ENCODE data around the gene CHRNE.
"Not testable (repeated sequence)": the region's sequence is repeated elsewhere in the genome, so short reads cannot be mapped to it uniquely, and the experiment has no call there.

Gene CHRNE

GRCh38 chr17:4887581-4887980 is 15.3 kb downstream of the CHRNE start:
- DNase-seq (ENCODE audit: low read depth) = no peak

DNA sequence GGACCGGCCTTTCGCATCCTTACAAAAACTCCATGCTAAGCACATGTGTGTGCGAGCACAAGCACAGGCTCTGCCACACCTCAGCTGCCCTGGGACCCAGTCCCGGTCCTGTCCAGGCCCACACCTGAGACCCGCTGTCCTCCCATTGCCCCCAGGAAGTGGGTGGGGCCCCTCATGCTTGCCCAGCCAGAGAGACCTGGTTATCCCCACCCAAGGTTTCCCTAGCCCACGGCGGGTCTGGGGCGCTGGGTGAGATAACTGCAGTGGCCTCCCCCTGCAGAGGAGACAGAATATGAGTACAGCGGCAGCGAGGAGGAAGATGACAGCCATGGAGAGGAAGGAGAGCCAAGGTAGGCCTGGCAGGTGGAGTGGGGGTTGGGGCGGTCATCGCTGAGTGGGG is 16.1 kb downstream of the CHRNE start:
- no peak for DNase-seq (ENCODE audit: low read depth)

- DNase-seq (ENCODE audit: low read depth) = no peak
Measured at GRCh38 chr17:4884489-4884888, 18.4 kb downstream of the CHRNE start.

DNA sequence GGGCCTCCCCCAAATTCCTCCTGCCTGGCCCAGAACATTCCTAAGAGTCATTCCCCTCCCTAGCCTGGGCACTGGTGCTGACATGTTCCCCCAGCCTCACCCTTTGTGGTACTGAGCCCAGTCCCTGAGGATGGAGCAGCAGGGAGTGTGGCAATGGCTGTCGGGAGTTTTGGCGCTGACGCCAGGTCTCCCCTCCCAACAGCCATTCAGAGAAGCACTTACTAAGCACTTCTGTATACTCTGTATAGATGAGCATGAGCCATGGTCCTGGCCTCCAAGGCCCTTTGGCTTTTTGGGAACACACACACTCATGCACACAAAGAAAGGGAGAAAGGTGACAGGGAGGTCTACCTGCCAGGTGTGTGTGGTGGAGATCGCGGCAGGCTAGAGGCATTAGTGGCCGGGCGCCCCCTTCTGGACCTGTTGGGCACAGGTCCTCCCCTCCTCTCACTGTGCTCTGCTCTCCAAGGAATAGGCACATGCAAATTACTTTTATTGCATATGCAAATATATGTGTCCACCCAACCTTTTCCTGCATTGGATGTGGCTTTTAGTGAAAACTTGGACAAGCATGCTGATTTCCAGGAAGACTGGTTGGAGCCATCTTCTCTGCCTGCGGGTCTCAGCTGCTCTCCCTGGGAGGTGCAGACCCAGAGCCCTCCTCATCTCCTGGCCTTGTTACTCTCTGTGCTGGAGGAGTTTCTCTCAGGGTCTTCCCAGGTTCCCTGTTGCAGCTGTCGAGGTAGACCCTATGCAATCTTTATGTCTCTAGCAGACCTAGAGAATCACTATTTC is 20.9 kb downstream of the CHRNE start:
- DNase-seq (ENCODE audit: low read depth) = peak; percentile 60

- DNase-seq (ENCODE audit: low read depth) = no peak
Measured at GRCh38 chr17:4880857-4881256, 22.0 kb downstream of the CHRNE start.

DNA sequence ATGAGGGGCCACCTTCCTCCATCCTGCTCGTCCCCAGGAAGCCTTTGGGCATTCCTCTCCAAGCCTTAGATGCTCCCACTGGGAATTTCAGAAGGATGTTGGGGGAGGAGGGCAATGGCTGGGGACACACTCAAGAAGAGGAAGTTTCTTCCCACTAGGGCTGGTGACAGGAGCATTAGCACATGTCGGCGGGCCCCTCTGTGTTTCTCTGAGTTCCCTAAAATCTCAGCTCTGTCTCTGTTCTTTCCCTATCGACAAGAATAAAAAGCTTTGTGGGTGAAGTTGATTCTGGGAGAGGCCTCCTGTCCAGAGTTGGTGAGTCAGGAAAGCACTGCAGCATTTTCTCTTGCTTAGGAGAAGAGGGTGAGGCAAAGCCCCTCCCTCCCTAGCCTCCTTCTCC is 23.3 kb downstream of the CHRNE start:
- no peak for DNase-seq (ENCODE audit: low read depth)

DNA sequence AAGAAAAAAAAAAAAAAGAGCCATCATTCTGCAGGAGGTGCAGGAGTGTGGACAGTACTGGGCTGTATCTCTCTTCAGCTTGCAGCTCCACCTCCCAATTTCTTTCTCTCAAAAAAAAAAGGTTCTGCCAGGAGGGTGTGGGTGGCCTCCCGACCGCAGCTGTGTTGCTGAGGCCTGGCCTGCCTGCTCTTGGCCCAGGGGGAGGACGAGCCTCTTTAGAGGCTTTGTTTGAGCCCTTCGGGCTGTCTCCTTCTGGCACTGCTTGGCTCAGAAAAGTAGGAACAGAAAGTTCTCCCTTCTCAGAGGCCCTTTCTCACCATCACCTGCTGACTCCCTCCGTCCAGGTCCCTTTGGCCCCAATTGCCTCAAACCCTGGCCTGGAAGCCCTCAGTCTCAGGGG is 25.8 kb downstream of the CHRNE start:
- no peak for DNase-seq (ENCODE audit: low read depth)

DNA sequence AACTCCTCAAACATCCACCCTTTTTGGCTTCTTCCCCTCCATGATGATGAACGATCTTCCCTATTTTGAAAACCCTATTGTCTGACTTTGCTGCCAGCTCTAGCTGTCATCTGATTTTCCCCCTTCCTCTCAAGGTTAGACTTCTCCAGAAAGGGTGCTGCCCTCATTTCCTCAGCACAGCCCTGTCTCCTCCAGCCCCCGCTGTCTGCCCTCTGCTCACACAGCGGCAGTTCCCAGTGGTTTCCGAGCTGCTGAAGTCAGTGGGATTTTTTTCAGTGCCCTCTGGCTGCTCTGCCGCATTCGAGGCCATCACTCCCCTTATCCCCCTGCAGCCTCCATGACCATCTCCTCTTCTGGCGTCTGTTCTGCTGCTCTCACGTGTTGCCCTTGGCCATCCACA is 30.1 kb downstream of the CHRNE start:
- no peak for DNase-seq (ENCODE audit: low read depth)

DNA sequence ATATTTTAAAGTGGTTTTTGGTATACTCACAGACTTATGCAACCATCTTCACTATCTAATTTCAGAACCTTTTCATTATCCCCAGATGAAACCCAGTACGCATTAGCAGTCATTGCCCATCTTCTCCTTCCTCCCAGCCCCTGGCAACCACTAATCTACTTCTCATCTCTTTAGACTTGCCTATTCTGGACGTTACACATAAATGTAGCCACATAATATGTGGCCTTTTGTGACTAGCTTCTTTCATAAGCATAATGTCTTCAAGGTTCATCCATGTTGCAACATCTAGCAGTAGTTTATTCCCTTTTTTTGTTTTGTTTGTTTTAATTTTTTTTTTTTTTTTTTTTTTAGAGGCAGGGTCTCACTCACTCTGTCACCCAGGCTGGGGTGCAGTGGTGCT is 32.0 kb downstream of the CHRNE start:
- no peak for DNase-seq (ENCODE audit: low read depth)

DNA sequence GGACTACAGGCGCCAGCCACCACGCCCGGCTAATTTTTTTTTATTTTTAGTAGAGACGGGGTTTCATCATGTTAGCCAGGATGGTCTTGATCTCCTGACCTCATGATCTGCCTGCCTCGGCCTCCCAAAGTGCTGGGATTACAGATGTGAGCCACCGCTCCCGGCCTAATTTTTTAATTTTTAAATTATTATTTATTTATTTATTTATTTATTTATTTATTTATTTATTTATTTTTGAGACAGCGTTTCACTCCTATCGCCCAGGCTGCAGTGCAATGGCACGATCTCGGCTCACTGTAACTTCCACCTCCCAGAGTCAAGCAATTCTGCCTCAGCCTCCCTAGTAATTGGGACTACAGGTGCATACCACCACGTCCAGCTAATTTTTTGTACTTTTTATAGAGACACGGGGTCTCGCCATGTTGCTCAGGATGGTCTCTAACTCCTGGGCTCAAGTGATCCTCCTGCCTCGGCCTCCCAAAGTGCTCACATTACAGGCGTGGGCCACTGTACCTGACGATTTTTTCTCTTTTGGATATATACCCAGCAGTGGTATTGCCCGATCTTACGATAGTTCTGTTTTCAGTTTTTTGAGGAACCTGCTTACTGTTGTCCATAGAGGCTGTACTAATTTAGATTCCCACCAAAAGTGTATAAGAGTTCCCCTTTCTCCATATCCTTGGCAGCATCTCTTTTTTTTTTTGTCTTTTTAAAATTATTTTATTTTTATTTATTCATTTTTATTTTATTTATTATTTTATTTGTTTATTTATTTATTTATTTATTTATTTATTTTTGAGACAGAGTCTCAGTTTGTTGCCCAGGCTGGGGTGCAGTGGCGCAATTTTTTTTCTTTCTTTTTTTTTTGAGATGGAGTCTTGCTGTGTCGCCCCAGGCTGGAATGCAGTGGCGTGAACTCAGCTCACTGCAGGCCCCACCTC is 33.6 kb downstream of the CHRNE start:
- DNase-seq (ENCODE audit: low read depth) = not testable (repeated sequence)

- DNase-seq (ENCODE audit: low read depth) = not testable (repeated sequence)
Measured at GRCh38 chr17:4867535-4867934, 35.4 kb downstream of the CHRNE start.

DNA sequence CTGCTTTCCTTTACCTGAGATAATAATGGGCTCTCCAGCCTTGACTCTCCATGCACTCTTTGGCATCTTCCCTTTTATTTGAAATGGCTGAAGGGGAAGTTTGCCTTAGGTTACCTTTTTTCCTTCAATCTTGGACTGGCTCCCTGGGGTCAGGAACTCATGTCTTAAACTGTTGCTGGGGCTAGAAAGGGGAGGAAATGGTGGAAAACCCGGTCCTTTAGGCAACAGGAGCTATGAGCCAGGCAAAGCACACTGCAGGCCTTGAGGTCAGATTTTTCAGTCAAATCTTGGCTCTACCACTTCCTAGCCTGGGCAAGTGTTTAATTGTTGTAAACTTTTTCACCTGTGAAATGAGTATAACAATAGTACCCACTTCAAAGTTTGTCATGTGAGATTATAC is 39.6 kb downstream of the CHRNE start:
- DNase-seq (ENCODE audit: low read depth) = no peak

GRCh38 chr17:4862720-4863119 is 40.2 kb downstream of the CHRNE start:
- DNase-seq (ENCODE audit: low read depth) = no peak

DNA sequence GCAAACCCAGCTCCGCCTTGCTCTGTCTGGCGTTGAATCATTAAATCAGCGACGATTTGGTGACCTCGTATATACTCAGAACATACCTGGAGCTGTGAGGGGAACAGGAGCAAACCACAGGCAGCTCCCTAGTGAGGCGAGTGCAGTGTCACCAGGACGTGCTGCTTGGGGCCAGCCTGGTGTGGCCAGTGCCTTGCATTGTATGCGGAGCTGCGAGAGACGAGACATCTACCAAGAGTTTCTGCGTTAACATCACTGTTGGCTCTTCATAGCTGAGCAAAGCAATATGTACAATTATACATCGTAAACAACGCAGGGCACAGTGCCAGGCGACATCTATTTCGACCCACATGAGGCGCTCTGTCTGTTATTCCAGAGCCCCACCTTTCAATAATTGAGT is 41.8 kb downstream of the CHRNE start:
- no peak for DNase-seq (ENCODE audit: low read depth)

GRCh38 chr17:4860651-4861050 is 42.2 kb downstream of the CHRNE start:
- DNase-seq (ENCODE audit: low read depth) = no peak

- no peak for DNase-seq (ENCODE audit: low read depth)
Measured at GRCh38 chr17:4859816-4860625, 42.9 kb downstream of the CHRNE start.

- DNase-seq (ENCODE audit: low read depth) = no peak
Measured at GRCh38 chr17:4858882-4859260, 44.0 kb downstream of the CHRNE start.

DNA sequence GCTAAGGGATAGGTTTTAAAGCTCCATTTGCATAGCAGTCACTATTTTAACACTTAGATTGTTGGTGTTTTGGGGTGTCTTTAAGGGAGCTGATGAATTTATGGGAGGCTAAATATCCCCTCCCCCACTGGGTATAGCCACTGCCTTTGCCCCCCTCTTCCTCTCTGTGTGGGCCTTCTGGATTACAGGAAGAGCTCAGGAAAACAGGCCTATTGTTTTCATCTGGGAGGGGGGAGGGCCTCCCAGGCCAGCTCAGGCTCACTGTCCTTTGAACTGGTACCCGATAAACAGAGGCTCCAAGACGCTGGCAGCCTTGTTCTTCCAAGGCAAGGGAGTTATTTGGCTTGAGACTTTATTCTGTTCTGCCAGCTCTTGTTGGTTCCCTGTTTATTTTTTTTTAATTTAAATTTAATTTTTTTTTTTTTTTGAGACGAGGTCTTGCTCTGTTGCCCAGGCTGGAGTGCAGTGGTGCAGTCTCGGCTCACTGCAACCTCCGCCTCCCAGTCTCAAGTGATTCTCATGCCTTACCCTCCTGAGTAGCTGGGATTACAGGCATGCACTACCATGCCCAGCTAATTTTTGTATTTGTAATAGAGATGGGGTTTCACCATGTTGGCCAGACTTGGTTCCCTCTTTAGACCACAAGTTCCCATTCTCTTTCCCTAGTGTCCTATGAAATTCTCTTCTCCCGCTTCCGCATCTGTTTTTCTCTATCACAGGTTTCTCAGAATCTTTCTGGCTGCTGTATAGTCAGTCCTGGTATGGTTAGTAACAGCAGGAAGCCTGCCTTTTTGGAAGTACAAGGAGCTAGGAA is 44.6 kb downstream of the CHRNE start:
- DNase-seq (ENCODE audit: low read depth) = no peak

DNA sequence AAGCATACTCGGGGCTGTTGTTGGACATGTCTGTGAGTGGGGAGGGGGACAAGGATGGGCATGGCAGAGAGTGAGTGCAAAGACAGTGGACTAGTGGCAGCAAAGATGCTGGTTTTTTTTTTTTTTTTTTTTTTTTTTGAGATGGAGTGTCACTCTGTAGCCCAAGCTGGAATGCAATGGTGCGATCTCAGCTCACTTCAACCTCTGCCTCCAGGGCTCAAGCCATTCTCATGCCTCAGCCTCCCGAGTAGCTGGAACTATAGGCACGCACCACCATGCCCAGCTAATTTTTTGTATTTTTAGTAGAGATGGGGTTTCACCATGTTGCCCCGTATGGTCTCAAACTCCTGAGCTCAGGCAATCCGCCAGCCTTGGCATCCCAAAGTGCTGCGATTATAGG is 45.6 kb downstream of the CHRNE start:
- DNase-seq (ENCODE audit: low read depth) = not testable (repeated sequence)

DNA sequence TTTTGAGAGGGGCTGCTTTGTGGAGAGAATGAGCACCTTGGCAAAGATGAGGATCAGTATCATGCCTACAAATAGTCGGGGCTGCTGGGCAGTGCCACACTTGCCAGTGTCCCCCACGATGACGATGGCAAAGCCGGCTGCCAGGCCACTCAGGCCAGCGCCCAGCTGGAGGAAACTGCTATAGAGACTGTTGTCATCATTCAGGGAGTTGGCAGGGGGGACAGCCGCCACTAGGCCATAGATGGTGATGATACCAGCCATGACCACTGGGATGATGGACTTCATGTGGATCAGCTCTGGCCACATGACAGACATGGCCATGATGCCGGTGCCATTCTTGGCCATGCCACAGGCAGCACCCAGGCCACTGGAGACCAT is 46.0 kb downstream of the CHRNE start:
- DNase-seq (ENCODE audit: low read depth) = no peak

DNA sequence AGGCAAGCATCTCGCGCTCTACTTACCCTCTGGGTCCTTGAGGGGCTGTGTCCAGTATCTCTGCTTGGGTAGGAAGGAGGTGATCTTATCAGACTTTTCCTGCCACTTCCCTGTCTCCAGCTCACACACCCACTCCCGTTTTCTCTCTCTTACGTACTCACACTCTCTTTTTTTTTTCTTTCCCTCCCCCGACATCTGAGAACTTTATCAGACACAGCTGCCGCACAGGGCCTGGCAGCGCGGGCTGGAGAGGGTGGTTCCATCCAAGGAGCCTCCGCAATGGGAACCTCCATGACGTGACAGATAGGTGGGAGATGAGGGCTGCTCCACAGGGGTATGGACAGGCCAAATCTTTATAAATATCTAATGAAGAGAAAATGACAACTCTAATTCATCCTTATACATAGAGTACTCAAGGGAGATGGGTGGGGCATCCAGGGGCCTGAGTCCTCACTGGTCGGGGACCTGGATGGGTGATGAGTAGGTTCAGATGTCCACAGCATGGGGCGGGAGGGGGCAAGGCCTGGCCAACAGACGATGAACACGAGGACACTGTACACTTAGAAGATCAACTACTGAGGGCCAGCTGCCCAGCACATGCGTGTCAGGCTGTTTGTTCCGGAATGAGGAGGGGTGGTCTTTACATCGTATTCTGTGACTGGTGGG is 46.5 kb downstream of the CHRNE start:
- DNase-seq (ENCODE audit: low read depth) = no peak

Measured in stimulated activated CD8-positive, alpha-beta memory T cell treated with anti-CD3 and anti-CD28 coated beads, Interleukin-12 subunit alpha, Interleukin-12 subunit beta, amount 100 ng/mL, for 1 hour (primary cell).